Measurements from ENCODE around the gene GNGT1.

GNGT1 gene

GRCh38 chr7:93943816-93944540 lies 37.6 kb downstream of the GNGT1 start:
- DNase-seq (ENCODE audit: low spot score), result no peak

DNA sequence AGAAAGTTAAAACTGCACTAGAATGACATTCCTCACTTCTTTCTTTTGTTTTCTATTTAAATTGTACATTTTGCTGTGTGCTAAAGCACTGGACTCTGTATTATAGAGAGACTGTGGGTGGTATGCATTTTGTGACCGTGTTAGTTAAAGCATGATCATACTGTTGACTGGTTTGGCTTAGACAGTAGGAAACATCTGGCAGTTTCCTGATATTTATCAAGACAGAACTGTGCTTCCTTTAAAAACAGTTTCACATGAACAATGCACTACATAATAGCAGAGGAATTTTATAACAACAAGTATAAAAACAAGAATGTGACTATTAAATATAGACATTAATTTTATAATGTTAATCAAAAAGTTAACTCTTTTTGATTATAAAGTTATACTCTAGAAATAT lies 38.3 kb downstream of the GNGT1 start:
- DNase-seq (ENCODE audit: low spot score), result no peak

DNA sequence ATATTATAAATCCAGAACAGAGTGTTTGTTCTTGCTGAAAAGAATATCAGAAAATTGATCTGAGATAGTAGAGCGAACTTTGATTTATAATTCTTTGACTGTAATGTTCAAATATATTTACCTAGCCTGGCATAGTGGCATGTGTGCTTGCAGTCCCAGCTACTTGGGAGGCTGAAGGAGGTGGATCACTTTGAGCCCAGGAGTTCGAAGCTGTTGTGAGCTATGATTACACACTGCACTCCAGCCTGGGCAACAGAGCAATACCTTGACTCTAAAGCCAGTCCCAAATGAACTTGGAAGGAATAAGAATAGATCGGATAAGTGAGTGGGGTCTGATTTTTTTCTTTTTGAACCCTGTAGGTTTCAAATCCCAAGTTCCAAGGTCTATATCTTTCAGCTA lies 38.7 kb downstream of the GNGT1 start:
- DNase-seq (ENCODE audit: low spot score), result no peak

GRCh38 chr7:93945756-93946535 lies 39.6 kb downstream of the GNGT1 start:
- DNase-seq (ENCODE audit: low spot score), result no peak

DNA sequence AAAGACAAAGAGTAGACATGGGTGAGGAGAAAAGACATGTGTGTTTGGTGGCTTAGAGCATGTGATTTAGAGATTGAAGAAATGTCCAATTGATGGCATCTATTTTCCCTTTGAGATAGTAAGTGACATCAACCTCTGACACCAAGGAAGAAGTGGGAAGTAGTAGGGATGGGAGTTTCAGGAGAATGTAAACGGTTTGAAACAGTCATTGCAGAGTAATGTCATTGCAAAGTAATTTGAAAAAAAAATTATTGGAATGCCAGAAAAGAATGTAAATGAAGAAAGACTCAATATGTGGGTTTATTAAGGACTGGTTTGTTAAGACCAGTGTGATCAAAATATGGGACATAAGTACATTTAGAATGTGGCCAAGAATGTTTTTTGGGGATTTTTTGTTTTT lies 41.7 kb downstream of the GNGT1 start:
- DNase-seq (ENCODE audit: low spot score), result no peak

- no peak for DNase-seq (ENCODE audit: low spot score)
Observed at GRCh38 chr7:93948873-93949272, 42.5 kb downstream of the GNGT1 start.

DNA sequence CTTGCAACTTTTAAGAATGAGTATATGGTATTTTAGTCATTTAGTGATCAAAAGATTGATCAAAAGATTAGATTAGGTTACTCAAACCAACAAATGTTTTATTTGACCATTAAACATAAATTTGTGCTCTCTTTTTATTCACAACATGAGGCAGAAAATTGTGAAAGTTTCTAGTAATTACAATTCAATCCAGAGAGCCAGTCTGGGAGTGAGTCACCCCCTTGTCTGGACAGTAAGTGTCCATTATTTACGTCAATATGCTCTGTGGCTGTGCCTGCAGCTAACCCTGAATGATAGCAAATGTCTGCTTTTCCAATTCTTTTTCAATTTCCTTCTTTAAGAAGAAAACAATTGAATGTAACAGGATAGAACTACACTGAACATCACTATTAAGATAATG lies 43.1 kb downstream of the GNGT1 start:
- DNase-seq (ENCODE audit: low spot score), result no peak

DNA sequence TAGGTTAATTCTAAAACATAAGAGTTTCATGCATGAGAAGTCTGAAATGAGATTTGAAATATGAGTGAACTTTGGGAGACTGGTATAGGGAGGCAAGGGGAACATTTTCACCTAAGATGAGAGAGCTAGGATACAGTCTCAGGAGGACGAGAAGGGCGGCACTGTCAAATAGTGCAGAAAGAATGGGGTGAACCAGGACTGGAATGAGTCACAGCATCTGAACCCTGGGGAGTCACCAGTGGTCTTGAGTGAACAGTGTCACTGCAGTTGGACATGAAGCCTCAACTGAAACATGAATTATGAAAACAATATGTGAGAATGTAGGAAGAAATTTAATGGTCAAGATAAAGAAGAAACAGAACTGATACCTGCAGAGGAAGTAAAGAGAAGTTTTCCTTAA lies 48.9 kb downstream of the GNGT1 start:
- DNase-seq (ENCODE audit: low spot score), result no peak

DNA sequence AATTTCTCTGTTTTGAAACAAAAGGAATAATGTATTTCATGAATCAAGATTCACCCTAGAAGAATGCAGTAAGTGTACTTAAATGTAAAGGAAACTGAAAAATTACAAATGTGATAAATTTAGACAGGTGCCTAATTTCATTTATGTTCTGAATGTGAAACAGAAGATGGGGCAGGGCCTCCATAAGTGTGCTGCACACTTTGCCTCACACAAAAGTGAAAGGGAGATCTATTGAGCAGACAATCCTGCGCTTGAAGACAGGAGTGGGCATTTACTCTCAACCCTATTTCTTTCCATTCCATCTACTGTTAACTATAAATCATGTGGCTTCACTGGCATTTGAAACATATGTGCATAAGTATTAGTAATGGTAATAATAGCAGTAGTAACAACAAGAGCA lies 51.4 kb downstream of the GNGT1 start:
- DNase-seq (ENCODE audit: low spot score), result no peak

DNA sequence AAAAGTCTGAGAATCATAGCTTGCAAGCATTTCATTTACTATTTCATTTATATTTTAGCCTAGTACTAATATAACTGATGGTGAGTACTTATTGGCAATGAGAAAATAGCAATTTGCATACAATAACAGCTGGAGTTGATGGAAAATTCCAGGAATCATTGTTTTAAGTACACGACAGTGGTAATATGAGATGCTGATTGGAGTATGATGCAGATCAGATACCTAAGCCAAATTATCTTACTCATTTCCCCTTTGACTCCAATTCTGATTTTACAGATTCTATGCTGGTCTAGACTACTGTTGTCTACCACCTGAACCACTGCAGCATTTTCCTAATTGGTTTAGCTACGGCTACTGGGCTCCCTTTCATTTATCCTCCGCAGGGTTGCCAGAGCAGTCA lies 51.8 kb downstream of the GNGT1 start:
- no peak for DNase-seq (ENCODE audit: low spot score)

DNA sequence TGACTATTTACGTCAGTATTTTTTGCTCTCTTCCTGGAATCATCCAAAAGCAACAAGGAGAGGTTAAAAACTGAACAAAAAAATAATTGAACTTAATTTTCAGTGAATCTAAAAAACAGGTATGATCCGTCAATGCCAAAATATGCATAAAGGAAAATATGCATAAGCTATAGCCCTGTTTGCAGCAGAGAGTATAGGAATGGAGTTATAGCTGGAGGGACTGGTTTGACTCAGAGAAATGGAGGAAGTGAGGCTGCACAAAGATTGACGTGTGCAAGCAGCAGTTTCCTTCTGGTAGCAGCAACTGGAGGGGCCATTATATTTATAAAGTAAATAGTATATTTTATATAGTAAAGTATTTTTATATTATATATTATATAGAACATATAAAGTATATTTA lies 52.3 kb downstream of the GNGT1 start:
- no peak for DNase-seq (ENCODE audit: low spot score)
